HEK293 (cell line): Measurements from ENCODE around the gene SLC5A10.
A peak's percentile ranks its signal among the peaks of the same experiment; 100 is the strongest.

Experiments
- AEBP2 ChIP-seq: fragments of 450-650 bp; formaldehyde crosslinking; IDR thresholded peaks from 2 replicates; pipeline ENCODE4 v1.5.1; 2016; ENCODE audit warnings: missing biosample characterization, missing genetic modification characterization, borderline replicate concordance
- ATF2 ChIP-seq: fragments of 450-650 bp; formaldehyde crosslinking; IDR thresholded peaks from 2 replicates; pipeline ENCODE4 v1.5.1; 2016; ENCODE audit warnings: missing biosample characterization, missing genetic modification characterization, low read depth
- BCL11B ChIP-seq: fragments of 450-650 bp; formaldehyde crosslinking; IDR thresholded peaks from 2 replicates; pipeline ENCODE4 v1.5.1; 2016; ENCODE audit warnings: low read depth, missing biosample characterization, missing genetic modification characterization
- GLIS1 ChIP-seq: fragments of 450-650 bp; formaldehyde crosslinking; IDR thresholded peaks from 2 replicates; pipeline ENCODE4 v1.5.1; 2016; ENCODE audit warnings: missing biosample characterization, missing genetic modification characterization
- INSM2 ChIP-seq: fragments of 450-650 bp; formaldehyde crosslinking; IDR thresholded peaks from 2 replicates; pipeline ENCODE4 v1.5.1; 2016; ENCODE audit warnings: missing biosample characterization, missing genetic modification characterization
- KLF10 ChIP-seq: fragments of 450-650 bp; IDR thresholded peaks from 2 replicates; pipeline ENCODE4 v1.5.1; 2018; ENCODE audit warnings: missing biosample characterization, mild to moderate bottlenecking, missing genetic modification characterization
- KLF8 ChIP-seq: fragments of 450-650 bp; formaldehyde crosslinking; IDR thresholded peaks from 2 replicates; pipeline ENCODE4 v1.5.1; 2016; ENCODE audit warnings: missing biosample characterization, missing genetic modification characterization
- MYNN ChIP-seq: fragments of 450-650 bp; formaldehyde crosslinking; IDR thresholded peaks from 2 replicates; pipeline ENCODE4 v1.5.1; 2016; ENCODE audit warnings: missing biosample characterization, missing genetic modification characterization, borderline replicate concordance
- PRDM1 ChIP-seq: fragments of 450-650 bp; formaldehyde crosslinking; IDR thresholded peaks from 2 replicates; pipeline ENCODE4; 2016; ENCODE audit warnings: missing biosample characterization, missing genetic modification characterization
- PRDM4 ChIP-seq: fragments of 450-650 bp; formaldehyde crosslinking; IDR thresholded peaks from 2 replicates; pipeline ENCODE4 v1.5.1; 2017; ENCODE audit warnings: missing biosample characterization, missing genetic modification characterization
- REST ChIP-seq: fragments of 450-650 bp; formaldehyde crosslinking; IDR thresholded peaks from 2 replicates; pipeline ENCODE4 v1.5.1; 2016; ENCODE audit warnings: missing biosample characterization, missing genetic modification characterization
- SP7 ChIP-seq: fragments of 450-650 bp; formaldehyde crosslinking; IDR thresholded peaks from 2 replicates; pipeline ENCODE4 v1.5.1; 2016; ENCODE audit warnings: missing biosample characterization, missing genetic modification characterization
- ZBTB17 ChIP-seq: fragments of 450-650 bp; formaldehyde crosslinking; IDR thresholded peaks from 2 replicates; pipeline ENCODE4 v1.5.1; 2016; ENCODE audit warnings: missing biosample characterization, missing genetic modification characterization
- ZBTB26 ChIP-seq: fragments of 450-650 bp; formaldehyde crosslinking; optimal IDR thresholded peaks from 2 replicates; pipeline ENCODE3; 2016; ENCODE audit warnings: missing biosample characterization, mild to moderate bottlenecking, missing genetic modification characterization
- ZFP37 ChIP-seq: fragments of 450-650 bp; formaldehyde crosslinking; IDR thresholded peaks from 2 replicates; pipeline ENCODE4 v1.5.1; 2016; ENCODE audit warnings: missing biosample characterization, missing genetic modification characterization
- ZNF404 ChIP-seq: fragments of 450-650 bp; formaldehyde crosslinking; IDR thresholded peaks from 2 replicates; pipeline ENCODE4 v1.5.1; 2017; ENCODE audit warnings: missing biosample characterization, missing genetic modification characterization
- ZNF423 ChIP-seq: fragments of 450-650 bp; formaldehyde crosslinking; IDR thresholded peaks from 2 replicates; pipeline ENCODE4 v1.5.1; 2016; ENCODE audit warnings: missing biosample characterization, missing genetic modification characterization
- ZNF449 ChIP-seq: fragments of 450-650 bp; formaldehyde crosslinking; IDR thresholded peaks from 2 replicates; pipeline ENCODE4 v1.5.1; 2017; ENCODE audit warnings: missing biosample characterization, mild to moderate bottlenecking, missing genetic modification characterization, moderate library complexity
- ZNF600 ChIP-seq: fragments of 450-650 bp; formaldehyde crosslinking; IDR thresholded peaks from 2 replicates; pipeline ENCODE4 v1.5.1; 2016; ENCODE audit warnings: missing biosample characterization, missing genetic modification characterization
- ZNF624 ChIP-seq: fragments of 450-650 bp; formaldehyde crosslinking; IDR thresholded peaks from 2 replicates; pipeline ENCODE4 v1.5.1; 2017; ENCODE audit warnings: missing biosample characterization, missing genetic modification characterization
- ZNF639 ChIP-seq: fragments of 450-650 bp; formaldehyde crosslinking; IDR thresholded peaks from 2 replicates; pipeline ENCODE4 v1.5.1; 2016; ENCODE audit warnings: missing biosample characterization, missing genetic modification characterization
- ZNF768 ChIP-seq: fragments of 450-650 bp; formaldehyde crosslinking; IDR thresholded peaks from 2 replicates; pipeline ENCODE4 v1.5.1; 2018; ENCODE audit warnings: missing biosample characterization, mild to moderate bottlenecking, missing genetic modification characterization
- ZNF837 ChIP-seq: fragments of 450-650 bp; formaldehyde crosslinking; IDR thresholded peaks from 2 replicates; pipeline ENCODE4 v1.5.1; 2016; ENCODE audit warnings: missing biosample characterization, missing genetic modification characterization
- ZSCAN23 ChIP-seq: fragments of 450-650 bp; formaldehyde crosslinking; IDR thresholded peaks from 2 replicates; pipeline ENCODE4 v1.5.1; 2016; ENCODE audit warnings: missing biosample characterization, missing genetic modification characterization

Gene SLC5A10

GRCh38 chr17:19063326-19063956, 111.5 kb downstream of the SLC5A10 start (continued):
- peak; percentile 55; the same call in 1 of the 2 replicates for TF ChIP-seq REST
- TF ChIP-seq KLF8, result peak; percentile 99
- peak; percentile 94 for TF ChIP-seq ZNF600
- TF ChIP-seq ZNF768 (tag by site-specific recombination), result peak; percentile 83
- TF ChIP-seq ZNF624, result 0 out of 2 replicates have a peak, but pooled peaks have one; percentile 66
- TF ChIP-seq GLIS1 (tag by site-specific recombination), result peak; percentile 51; the same call in 1 of the 2 replicates
- TF ChIP-seq BCL11B (tag by site-specific recombination), result peak; percentile 84
- TF ChIP-seq PRDM4 (tag by site-specific recombination), result peak; percentile 87
- peak; percentile 100 for TF ChIP-seq ZFP37 (tag by site-specific recombination)
- peak; percentile 98 for TF ChIP-seq ZNF639 (tag by site-specific recombination)
- peak; percentile 75 for TF ChIP-seq INSM2 (tag by site-specific recombination)
- TF ChIP-seq ZNF404 (tag by site-specific recombination), result 0 out of 2 replicates have a peak, but pooled peaks have one; percentile 31
- TF ChIP-seq ZNF449, result peak; percentile 71
- peak; percentile 31; the same call in 1 of the 2 replicates for TF ChIP-seq AEBP2
- TF ChIP-seq ZBTB26 (tag by site-specific recombination), result peak; percentile 58
- TF ChIP-seq ZNF837, result peak; percentile 61
- TF ChIP-seq ZBTB17 (tag by site-specific recombination), result peak; percentile 94
- peak; percentile 98 for TF ChIP-seq PRDM1 (tag by site-specific recombination)
- peak; percentile 99 for TF ChIP-seq ZSCAN23 (tag by site-specific recombination)
- TF ChIP-seq ATF2 (tag by site-specific recombination), result peak; percentile 43; the same call in 1 of the 2 replicates
- TF ChIP-seq KLF10, result peak; percentile 93
- peak; percentile 63; the same call in 1 of the 2 replicates for TF ChIP-seq ZNF423
- peak; percentile 75 for TF ChIP-seq MYNN (tag by site-specific recombination)
- peak; percentile 93 for TF ChIP-seq SP7
